H1 (cell line): ENCODE data around the gene SEH1L. TPM values are rescaled to one million over a fixed set of nuclear protein-coding genes. Genes with fewer than 3 reads are reported as not detected.

Experiments used
- CTCF ChIA-PET: fragments of 300-600 bp; sonication (Branson Sonifier 250); formaldehyde crosslinking; loops from one replicate; lab custom pipeline; 2021; ENCODE audit not compliant: partially characterized antibody; lab: Charles Lee
- POLR2A ChIA-PET: fragments of 300-600 bp; sonication (Branson Sonifier 250); formaldehyde crosslinking; loops from one replicate; lab custom pipeline; 2021; ENCODE audit warnings: inconsistent platforms; ENCODE audit not compliant: partially characterized antibody; lab: Charles Lee
- DNase-seq, 2 experiments: peaks; one replicate each; pipeline versions ENCODE4 v3.0.0 to v3.0.0-alpha.2; 2010 to 2022; ENCODE audit warnings: low spot score in 2 of 2, low read depth in 1 of 2, mixed read lengths in 1 of 2
- FAIRE-seq: peaks from 2 replicates; lab custom pipeline; 2011; peaks lifted over from hg19 to GRCh38; lab: Jason Lieb, UNC
- H2AFZ ChIP-seq: 2 replicates; pipeline ENCODE4 v1.8.1; 2012; ENCODE audit warnings: low read length, inconsistent platforms
- H2AK5ac ChIP-seq: 2 replicates; pipeline ENCODE4 v1.6.1; 2013; ENCODE audit warnings: low read depth, low read length
- H2BK120ac ChIP-seq: replicated peaks from 2 replicates; pipeline ENCODE3; 2013; ENCODE audit warnings: low read depth, low read length, inconsistent platforms
- H2BK12ac ChIP-seq: 2 replicates; pipeline ENCODE4 v1.6.1; 2013; ENCODE audit warnings: low read depth, low read length
- H2BK15ac ChIP-seq: 2 replicates; pipeline ENCODE4 v1.6.1; 2013; ENCODE audit warnings: low read length
- H2BK20ac ChIP-seq: 2 replicates; pipeline ENCODE4 v1.6.1; 2013; ENCODE audit warnings: low read length
- H2BK5ac ChIP-seq: 2 replicates; pipeline ENCODE4 v1.6.1; 2013; ENCODE audit warnings: low read depth, low read length
- H3K14ac ChIP-seq: 2 replicates; pipeline ENCODE4 v1.6.1; 2013; ENCODE audit warnings: inconsistent platforms; ENCODE audit not compliant: insufficient read length
- H3K18ac ChIP-seq: 2 replicates; pipeline ENCODE4 v1.6.1; 2013; ENCODE audit warnings: low read length; ENCODE audit errors: extremely low read depth
- H3K23ac ChIP-seq: 2 replicates; pipeline ENCODE4 v1.6.1; 2013; ENCODE audit warnings: inconsistent platforms; ENCODE audit not compliant: insufficient read length
- H3K23me2 ChIP-seq: 2 replicates; pipeline ENCODE4 v1.6.1; 2013; ENCODE audit warnings: low read depth, low read length
- H3K27ac ChIP-seq: 2 replicates; pipeline ENCODE4 v1.6.1; 2011; ENCODE audit warnings: low read depth, low read length, inconsistent platforms
- H3K27me3 ChIP-seq, 4 experiments: replicated peaks in 1 of 4; 1 replicate in 1 of 4; 2 replicates in 3 of 4; pipeline versions ENCODE4 v1.6.1 to v1.8.1; 2011 to 2013; ENCODE audit warnings: low read length in 3 of 4, mild to moderate bottlenecking in 3 of 4, inconsistent platforms in 2 of 4, mixed read lengths in 2 of 4, moderate library complexity in 1 of 4; ENCODE audit not compliant: control insufficient read depth in 3 of 4, insufficient read depth in 3 of 4; ENCODE audit errors: extremely low read depth in 1 of 4
- H3K36me3 ChIP-seq, 4 experiments: 2 replicates each; pipeline versions ENCODE4 v1.6.1 to v1.8.1; 2011 to 2013; ENCODE audit warnings: mild to moderate bottlenecking in 4 of 4, low read length in 3 of 4, moderate library complexity in 2 of 4, control low read depth in 1 of 4, inconsistent platforms in 1 of 4; ENCODE audit not compliant: insufficient read depth in 4 of 4, control insufficient read depth in 2 of 4
- H3K4ac ChIP-seq: replicated peaks from 2 replicates; pipeline ENCODE3; 2013; ENCODE audit warnings: low read length, low read depth, mixed read lengths, inconsistent platforms; ENCODE audit not compliant: insufficient read length
- H3K4me1 ChIP-seq, 4 experiments: replicated peaks in 1 of 4; 1 replicate in 1 of 4; 2 replicates in 3 of 4; pipeline versions ENCODE4 v1.6.1 to v1.8.1; 2011 to 2013; ENCODE audit warnings: low read length in 3 of 4, inconsistent platforms in 2 of 4, mixed read lengths in 1 of 4; ENCODE audit not compliant: insufficient read depth in 4 of 4, control insufficient read depth in 3 of 4
- H3K4me2 ChIP-seq, 2 experiments: 2 replicates each; pipeline versions ENCODE4 v1.6.1 to v1.8.1; 2011 to 2013; ENCODE audit warnings: low read depth in 2 of 2, low read length in 2 of 2, control low read depth in 1 of 2, inconsistent platforms in 1 of 2, mild to moderate bottlenecking in 1 of 2; ENCODE audit not compliant: insufficient read depth in 1 of 2
- H3K4me3 ChIP-seq, 4 experiments: fragments of 200-600, 300-600 bp in 1 of 4; sonication (generic), shearing (Covaris generic), sonication (Bioruptor Twin) in 1 of 4; 2 replicates each; pipeline versions ENCODE4 v1.5.1 to v1.8.1; 2011 to 2016; ENCODE audit warnings: low read length in 4 of 4, low read depth in 3 of 4, control low read depth in 2 of 4, inconsistent platforms in 2 of 4, mild to moderate bottlenecking in 2 of 4, mixed read lengths in 1 of 4, moderate library complexity in 1 of 4; ENCODE audit not compliant: insufficient read depth in 2 of 4; ENCODE audit errors: extremely low read depth in 1 of 4
- H3K56ac ChIP-seq: replicated peaks from 2 replicates; pipeline ENCODE3; 2013; ENCODE audit warnings: low read depth, mild to moderate bottlenecking, mixed read lengths, low read length, inconsistent platforms; ENCODE audit not compliant: insufficient read length
- H3K79me1 ChIP-seq: 2 replicates; pipeline ENCODE4 v1.6.1; 2013; ENCODE audit warnings: low read depth, low read length, control low read depth
- H3K79me2 ChIP-seq, 2 experiments: 2 replicates each; pipeline versions ENCODE4 v1.6.1 to v1.8.1; 2012 to 2013; ENCODE audit warnings: low read length in 2 of 2, mild to moderate bottlenecking in 2 of 2, inconsistent platforms in 1 of 2; ENCODE audit not compliant: insufficient read depth in 2 of 2, control insufficient read depth in 1 of 2
- H3K9ac ChIP-seq, 4 experiments: replicated peaks in 1 of 4; 1 replicate in 1 of 4; 2 replicates in 3 of 4; pipeline versions ENCODE4 v1.6.1 to v1.8.1; 2011 to 2013; ENCODE audit warnings: low read depth in 3 of 4, low read length in 3 of 4, control low read depth in 2 of 4, mild to moderate bottlenecking in 2 of 4, moderate library complexity in 2 of 4, inconsistent platforms in 1 of 4; ENCODE audit errors: extremely low read depth in 1 of 4
- H3K9me3 ChIP-seq, 2 experiments: 2 replicates each; pipeline versions ENCODE4 v1.6.1 to v1.8.1; 2012 to 2013; ENCODE audit warnings: mild to moderate bottlenecking in 2 of 2, moderate library complexity in 2 of 2, control low read depth in 1 of 2, inconsistent platforms in 1 of 2, low read depth in 1 of 2, low read length in 1 of 2, mixed read lengths in 1 of 2; ENCODE audit not compliant: insufficient read depth in 2 of 2
- H4K20me1 ChIP-seq, 2 experiments: replicated peaks in 1 of 2; 2 replicates each; pipeline versions ENCODE3 to v1.8.1; 2011 to 2013; ENCODE audit warnings: inconsistent platforms in 2 of 2, low read length in 2 of 2, mild to moderate bottlenecking in 1 of 2; ENCODE audit not compliant: insufficient read depth in 2 of 2, control insufficient read depth in 1 of 2
- H4K5ac ChIP-seq: 2 replicates; pipeline ENCODE4 v1.6.1; 2013; ENCODE audit warnings: low read length, low read depth, mixed read lengths, inconsistent platforms; ENCODE audit not compliant: insufficient read length
- H4K8ac ChIP-seq: 2 replicates; pipeline ENCODE4 v1.8.0; 2013; ENCODE audit warnings: mild to moderate bottlenecking, moderate library complexity, low read length, inconsistent platforms; ENCODE audit not compliant: insufficient read depth; ENCODE audit errors: extremely low read depth
- H4K91ac ChIP-seq: replicated peaks from 2 replicates; pipeline ENCODE3; 2013; ENCODE audit warnings: low read length, mixed read lengths, inconsistent platforms; ENCODE audit not compliant: insufficient read length
- MAFK ChIP-seq: IDR thresholded peaks from 2 replicates; pipeline ENCODE4 v1.6.1; 2012; ENCODE audit warnings: low read depth, mild to moderate bottlenecking, improper control_type of control experiment, low read length
- WGBS, 2 experiments: shearing (Covaris generic) in 1 of 2; methylation state at CpG; one replicate each; pipeline versions ENCODE4 v1.1.6 to v1.1.7; 2013 to 2015; ENCODE audit warnings: low lambda C conversion rate in 2 of 2, mixed read lengths in 2 of 2, inconsistent platforms in 1 of 2, low coverage in 1 of 2, missing lambda C conversion rate in 1 of 2; ENCODE audit not compliant: insufficient replicate concordance in 2 of 2, insufficient coverage in 1 of 2, insufficient read length in 1 of 2; ENCODE audit errors: extremely low coverage in 1 of 2, missing lambda C conversion rate in 1 of 2; 5-methylcytosine and 5-hydroxymethylcytosine counted together
- polyA plus RNA-seq, 7 experiments: library from polyadenylated mRNA; depleted of rRNA in 3 of 7; stranded (reverse) in 5 of 7; unstranded in 2 of 7; fragments of >200 nt in 5 of 7; fragments of 200-250 nt in 2 of 7; gene quantifications; 1 replicate in 5 of 7; 2 replicates in 1 of 7; 4 replicates in 1 of 7; pipeline versions ENCODE4 v1.2.1 to v1.2.3, GENCODE V29; 2011 to 2013; ENCODE audit warnings: missing spikeins in 2 of 7, mixed read lengths in 2 of 7
- total RNA-seq: library from RNA; stranded (reverse); fragmentation: NEBNext Ultra II Directional; extraction: Animal tissue kit (Norgen Biotek cat#: 25700); gene quantifications from 2 replicates; pipeline ENCODE4 v1.2.1, GENCODE V29; 2021

SEH1L gene
- total and polyA plus RNA-seq, 2 of the 8 experiments (the other 6 are each of a cell fraction or from before 2014, with no cell fraction given) = 41.7 to 96.7 TPM

GRCh38 chr18:12973562-12974213, 25.9 kb downstream of the SEH1L start:
- no peak overlapping the region for H4K91ac ChIP-seq
- no peak overlapping the region for H4K8ac ChIP-seq
- peaks cover 2 to 9% of the 10 kb centered on the region in 2 experiments for H4K20me1 ChIP-seq
- H3K27me3 ChIP-seq = no peaks in the 10 kb centered on the region
- CTCF ChIA-PET = interaction anchor here (0.9 to 1.1 kb wide), 2 partner anchors 10 to 247 kb away, joined by 3 to 4 read pairs; no protein-coding TSS in a partner anchor
- no peak overlapping the region for H2BK15ac ChIP-seq
- peaks cover 0 to 6% of the 10 kb centered on the region in 2 experiments; a peak in 1 of 4 replicates for H3K79me2 ChIP-seq
- H3K9me3 ChIP-seq = peaks cover 0 to 3% of the 10 kb centered on the region in 2 experiments; a peak in 1 of 4 replicates
- H3K23ac ChIP-seq = no peak overlapping the region
- H4K5ac ChIP-seq = no peak overlapping the region
- no peak overlapping the region for H3K4me3 ChIP-seq
- H3K4me1 ChIP-seq = no peaks in the 10 kb centered on the region
- H3K9ac ChIP-seq = no peak overlapping the region
- H2BK12ac ChIP-seq = no peak overlapping the region
- H2BK20ac ChIP-seq = no peak overlapping the region
- no peak overlapping the region for H3K4ac ChIP-seq
- no peak overlapping the region for H2BK120ac ChIP-seq
- DNase-seq = no peak
- no peak overlapping the region for H3K56ac ChIP-seq
- 68% methylated on average over 4 of the region's 4 CpGs; no CpG with 5 or more reads in 1 of the 2 experiments for WGBS, 2 experiments
- H3K36me3 ChIP-seq = peaks cover 18 to 59% (median 40%) of the 10 kb centered on the region in 4 experiments
- H3K23me2 ChIP-seq = no peaks in the 10 kb centered on the region; the same call in 1 of the 2 replicates
- peaks cover 5% of the 10 kb centered on the region; the same call in 1 of the 2 replicates for H3K79me1 ChIP-seq
- H3K14ac ChIP-seq = no peak overlapping the region
- no peak overlapping the region for H3K27ac ChIP-seq
- H2BK5ac ChIP-seq = no peak overlapping the region
- TF ChIP-seq MAFK = no peak
- POLR2A ChIA-PET = interaction anchor here (1.0 to 1.5 kb wide), 2 partner anchors 15 to 272 kb away, joined by 4 to 6 read pairs; partner anchors contain the start of genes CEP76 and PSMG2
- no peak overlapping the region for H3K4me2 ChIP-seq
- H2AK5ac ChIP-seq = no peak overlapping the region
- no peak overlapping the region for H2AFZ ChIP-seq
- H3K18ac ChIP-seq = no peak overlapping the region
- no peak for FAIRE-seq
